ENCODE measurements around the gene SYT10. TPM values are rescaled to one million over a fixed set of nuclear protein-coding genes. Genes with fewer than 3 reads are reported as not detected.

Gene SYT10
- total and polyA plus RNA-seq, 2 donors (not counting 1 experiment from before 2014, with no cell fraction given), result not detected

DNA sequence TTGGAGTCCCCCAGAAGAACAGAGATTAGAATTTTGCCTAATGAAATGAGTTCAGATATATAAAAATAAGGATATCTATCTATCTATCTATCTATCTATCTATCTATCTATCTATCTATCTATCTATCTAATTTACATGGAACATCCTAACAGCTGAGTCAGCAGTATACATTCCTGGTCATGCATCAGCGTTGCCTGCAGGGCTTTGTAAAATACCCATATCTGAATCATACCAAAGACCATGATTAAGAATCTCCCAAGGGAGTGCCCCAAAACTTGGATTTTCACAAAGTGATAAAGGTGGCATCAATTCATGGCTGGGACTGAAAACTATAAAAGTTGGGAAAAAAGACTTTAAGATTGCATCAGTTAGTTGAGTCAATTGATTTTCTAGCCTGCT, 32.7 kb upstream of the SYT10 start:
- no peaks in the 10 kb centered on the region for H3K9me3 ChIP-seq (ENCODE audit: control insufficient read depth, insufficient read depth, low read depth, low read length)
- no peak overlapping the region for H3K27ac ChIP-seq (ENCODE audit: insufficient read depth, low read length)
- H3K4me1 ChIP-seq (ENCODE audit: control insufficient read depth, extremely low read depth, insufficient read depth, low read length), result no peaks in the 10 kb centered on the region
- no peaks in the 10 kb centered on the region for H4K20me1 ChIP-seq (ENCODE audit: control insufficient read depth, extremely low read depth, insufficient read depth, low read length)
- no peak overlapping the region for H3K4me3 ChIP-seq (replicated peaks in 1 of 4; ENCODE audit: control extremely low read depth in 1 of 4, insufficient read depth in 1 of 4, low read depth in 3 of 4, low read length in 4 of 4)
- no peak for TF ChIP-seq EZH2 (IDR thresholded peaks at IDR 0.05; ENCODE audit: low read length, missing control alignments)
- no peak for TF ChIP-seq CTCF (conservative IDR thresholded peaks at IDR 0.05 in 1 of 2, IDR thresholded peaks at IDR 0.05 in 1 of 2; ENCODE audit: low read depth in 1 of 2, low read length in 2 of 2)
- no peaks in the 10 kb centered on the region for H3K27me3 ChIP-seq (ENCODE audit: control insufficient read depth, insufficient read depth, low read length)
- no peak overlapping the region for H3K9ac ChIP-seq (ENCODE audit: insufficient read depth, low read length)
- no peak for DNase-seq (ENCODE audit: low read depth in 2 of 2)
- no peaks in the 10 kb centered on the region for H3K36me3 ChIP-seq (ENCODE audit: control insufficient read depth, insufficient read depth, low read length)
- H2AFZ ChIP-seq (ENCODE audit: low read length), result no peak overlapping the region
- H3K79me2 ChIP-seq (ENCODE audit: control insufficient read depth, insufficient read depth, low read length), result no peaks in the 10 kb centered on the region
- no peak overlapping the region for H3K4me2 ChIP-seq (ENCODE audit: extremely low read depth, insufficient read depth, low read length)

- Histone ChIP-seq H3K4me3 (replicated peaks in 1 of 4; ENCODE audit: control extremely low read depth in 1 of 4, insufficient read depth in 1 of 4, low read depth in 3 of 4, low read length in 4 of 4) (no peak overlapping the region), H2AFZ (ENCODE audit: low read length) (no peak overlapping the region), H4K20me1 (ENCODE audit: control insufficient read depth, extremely low read depth, insufficient read depth, low read length) (no peaks in the 10 kb centered on the region), H3K36me3 (ENCODE audit: control insufficient read depth, insufficient read depth, low read length) (no peaks in the 10 kb centered on the region), H3K4me2 (ENCODE audit: extremely low read depth, insufficient read depth, low read length) (no peak overlapping the region), H3K27ac (ENCODE audit: insufficient read depth, low read length) (no peak overlapping the region), H3K79me2 (ENCODE audit: control insufficient read depth, insufficient read depth, low read length) (no peaks in the 10 kb centered on the region), H3K4me1 (ENCODE audit: control insufficient read depth, extremely low read depth, insufficient read depth, low read length) (no peaks in the 10 kb centered on the region), H3K9ac (ENCODE audit: insufficient read depth, low read length) (no peak overlapping the region), H3K27me3 (ENCODE audit: control insufficient read depth, insufficient read depth, low read length) (no peaks in the 10 kb centered on the region), H3K9me3 (ENCODE audit: control insufficient read depth, insufficient read depth, low read depth, low read length) (no peaks in the 10 kb centered on the region)
- no peak for DNase-seq (ENCODE audit: low read depth in 2 of 2)
- TF ChIP-seq EZH2 (IDR thresholded peaks at IDR 0.05; ENCODE audit: low read length, missing control alignments) (no peak), CTCF (conservative IDR thresholded peaks at IDR 0.05 in 1 of 2, IDR thresholded peaks at IDR 0.05 in 1 of 2; ENCODE audit: low read depth in 1 of 2, low read length in 2 of 2) (no peak)
Observed at GRCh38 chr12:33455096-33455495, 15.5 kb upstream of the SYT10 start.

- no peak for TF ChIP-seq EZH2 (IDR thresholded peaks at IDR 0.05; ENCODE audit: low read length, missing control alignments)
- TF ChIP-seq CTCF (conservative IDR thresholded peaks at IDR 0.05 in 1 of 2, IDR thresholded peaks at IDR 0.05 in 1 of 2; ENCODE audit: low read depth in 1 of 2, low read length in 2 of 2), result no peak
- H3K9me3 ChIP-seq (ENCODE audit: control insufficient read depth, insufficient read depth, low read depth, low read length), result no peaks in the 10 kb centered on the region
- no peaks in the 10 kb centered on the region for H3K36me3 ChIP-seq (ENCODE audit: control insufficient read depth, insufficient read depth, low read length)
Observed at GRCh38 chr12:33450480-33450879, 10.9 kb upstream of the SYT10 start.

More at GRCh38 chr12:33450480-33450879, 10.9 kb upstream of the SYT10 start:
- Histone ChIP-seq H3K4me3 (replicated peaks in 1 of 4; ENCODE audit: control extremely low read depth in 1 of 4, insufficient read depth in 1 of 4, low read depth in 3 of 4, low read length in 4 of 4) (no peak overlapping the region), H4K20me1 (ENCODE audit: control insufficient read depth, extremely low read depth, insufficient read depth, low read length) (no peaks in the 10 kb centered on the region), H3K79me2 (ENCODE audit: control insufficient read depth, insufficient read depth, low read length) (no peaks in the 10 kb centered on the region), H3K4me1 (ENCODE audit: control insufficient read depth, extremely low read depth, insufficient read depth, low read length) (no peaks in the 10 kb centered on the region), H3K27ac (ENCODE audit: insufficient read depth, low read length) (no peak overlapping the region), H3K4me2 (ENCODE audit: extremely low read depth, insufficient read depth, low read length) (no peak overlapping the region), H2AFZ (ENCODE audit: low read length) (no peak overlapping the region), H3K9ac (ENCODE audit: insufficient read depth, low read length) (no peak overlapping the region), H3K27me3 (ENCODE audit: control insufficient read depth, insufficient read depth, low read length) (no peaks in the 10 kb centered on the region)
- DNase-seq (ENCODE audit: low read depth in 2 of 2), result no peak
